ENCODE measurements around the gene MTCH2. TPM values are rescaled to one million over a fixed set of nuclear protein-coding genes. Genes with fewer than 3 reads are reported as not detected.
A peak's percentile ranks its signal among the peaks of the same experiment; 100 is the strongest.

MTCH2 gene
- total RNA-seq, 1 donor from 2014 or later, result 104 TPM

DNA sequence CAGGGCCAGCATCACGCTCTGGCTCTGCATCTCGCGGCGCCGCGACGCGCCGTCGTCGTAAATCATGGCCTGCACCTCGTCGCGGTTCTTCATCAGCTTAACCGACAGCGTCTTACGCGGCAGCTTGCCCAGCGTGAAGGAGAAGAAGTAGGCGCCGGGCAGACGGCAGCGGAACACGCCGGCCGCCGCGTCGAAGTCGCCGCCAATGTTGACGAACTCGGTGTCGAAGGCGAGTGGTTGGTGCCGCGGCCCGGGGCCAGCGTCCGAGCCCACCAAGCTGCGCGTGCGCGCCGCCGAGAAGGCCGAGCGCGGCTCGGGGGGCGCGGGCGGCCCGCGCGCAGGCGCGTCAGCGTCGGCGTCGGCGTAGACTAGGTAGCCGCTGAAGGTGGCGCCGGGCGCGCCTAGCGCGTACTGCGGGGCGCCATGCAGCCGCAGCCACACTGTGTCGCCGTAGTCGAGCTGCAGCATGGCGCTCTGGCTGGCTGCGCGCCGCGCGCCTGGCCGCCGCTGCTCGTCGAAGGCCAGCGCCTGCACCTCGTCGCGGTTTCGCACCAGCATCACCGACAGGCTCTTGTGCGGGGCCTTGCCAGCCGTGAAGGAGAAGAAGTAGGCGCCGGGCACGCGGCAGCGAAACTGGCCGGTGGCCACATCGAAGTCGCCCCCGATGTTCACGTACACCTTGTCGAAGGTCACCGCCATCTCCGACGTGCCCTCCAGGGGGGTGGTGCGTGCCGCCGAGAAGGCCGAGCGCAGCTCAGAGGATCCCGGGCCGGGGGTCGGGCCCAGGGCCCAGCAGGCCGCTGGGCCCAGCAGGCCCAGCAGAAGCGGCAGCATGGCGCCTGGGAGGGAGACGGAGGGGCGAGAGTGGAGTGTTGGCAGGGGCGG is 52.1 kb downstream of the MTCH2 start:
- no peak for DNase-seq

DNA sequence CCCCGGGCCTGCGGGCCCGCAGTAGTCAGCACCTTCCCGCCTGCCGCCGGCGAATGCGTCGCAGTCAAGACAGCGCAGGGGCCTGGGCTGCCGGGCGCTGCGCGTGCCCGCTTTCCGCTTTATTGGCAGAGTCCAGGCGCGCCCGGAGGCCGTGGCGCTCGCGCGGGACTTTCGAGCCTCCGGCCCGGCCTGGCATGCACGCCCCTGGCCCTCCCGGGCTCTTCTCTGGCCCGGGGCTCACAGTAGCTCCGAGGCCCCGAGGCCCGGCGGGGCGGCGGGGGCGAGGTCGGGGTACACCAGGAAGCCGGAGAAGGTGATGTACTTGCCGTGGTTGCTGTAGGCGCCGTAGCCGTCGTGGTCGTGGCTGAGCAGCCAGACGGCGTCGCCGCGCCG is 52.8 kb downstream of the MTCH2 start:
- DNase-seq, result no peak

DNA sequence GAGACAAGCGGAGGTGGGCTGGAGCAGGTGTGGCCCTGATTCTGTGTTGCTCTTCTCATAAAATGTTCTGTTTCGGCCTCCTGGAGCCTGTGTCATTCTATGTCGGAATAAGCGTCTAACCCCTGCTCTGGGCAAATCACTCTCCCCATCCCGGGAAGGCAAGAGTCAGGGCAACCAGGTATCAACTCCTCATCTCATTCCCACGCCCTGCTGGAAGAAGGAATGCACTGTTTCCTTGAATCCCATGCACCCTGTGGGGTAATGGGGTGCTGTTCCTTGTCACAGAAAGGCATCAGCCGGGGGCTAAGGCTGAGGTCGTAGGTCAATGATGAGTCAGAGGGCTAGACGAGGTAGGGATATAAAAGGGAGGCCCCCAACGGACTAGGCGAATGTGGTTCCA is 53.2 kb downstream of the MTCH2 start:
- no peak for DNase-seq

DNA sequence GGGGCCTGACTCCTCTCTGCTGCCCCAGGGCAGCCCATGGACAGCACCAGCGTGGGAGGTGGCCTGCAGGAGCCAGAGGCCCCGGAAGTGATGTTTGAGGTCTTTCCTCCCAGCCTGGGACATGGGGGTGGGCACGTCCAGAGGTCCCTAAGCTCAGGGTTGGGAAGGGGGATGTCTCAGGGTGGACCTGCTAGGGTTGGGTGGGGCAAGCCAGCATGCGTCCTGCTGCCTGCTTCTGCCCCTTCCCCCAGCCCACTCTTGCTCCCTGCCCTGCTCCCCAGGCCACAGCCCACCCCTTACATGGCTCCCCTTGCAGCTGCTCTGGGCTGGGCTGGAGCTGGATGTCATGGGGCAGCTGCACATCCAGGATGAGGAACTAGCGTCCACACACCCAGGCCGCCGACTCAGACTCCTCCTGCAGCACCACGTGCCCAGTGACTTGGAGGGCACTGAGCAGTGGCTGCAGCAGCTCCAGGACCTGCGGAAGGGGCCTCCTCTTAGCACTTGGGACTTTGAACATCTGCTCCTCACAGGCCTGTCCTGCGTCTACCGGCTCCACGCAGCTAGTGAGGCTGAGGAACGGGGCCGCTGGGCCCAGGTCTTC is 54.5 kb downstream of the MTCH2 start:
- no peak for DNase-seq

DNA sequence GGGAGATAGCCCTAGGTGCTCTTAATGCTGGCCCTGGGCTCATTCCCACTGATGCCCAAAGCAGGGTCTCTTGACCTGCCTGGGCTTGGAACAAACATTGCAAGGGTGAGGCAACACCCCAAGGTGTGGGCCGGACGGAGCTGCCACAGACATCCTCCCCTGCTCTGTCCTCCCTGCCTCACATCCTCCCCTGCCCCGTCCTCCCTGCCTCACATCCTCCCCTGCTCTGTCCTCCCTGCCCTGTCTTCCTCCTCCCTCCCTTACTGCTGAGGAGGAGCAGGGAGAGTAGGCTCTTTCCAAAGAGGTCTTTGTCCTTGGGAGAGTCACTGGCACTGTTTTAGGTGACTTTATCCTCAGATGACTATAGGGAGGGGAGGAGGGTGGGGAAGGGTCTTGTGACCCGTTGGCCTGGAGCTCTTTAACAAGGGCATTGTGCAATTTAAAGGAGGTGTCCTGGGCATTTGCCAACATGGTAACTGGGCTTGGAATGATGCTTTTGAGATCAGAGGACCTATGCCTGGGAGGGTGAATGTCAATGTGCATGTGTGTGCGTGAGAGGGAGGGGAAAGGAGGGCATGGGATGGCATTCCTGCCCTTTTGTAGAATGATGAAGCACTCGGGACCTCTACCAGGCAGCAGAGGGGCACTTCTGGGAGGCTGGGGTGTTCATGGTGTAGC is 55.2 kb downstream of the MTCH2 start:
- DNase-seq, result no peak

DNA sequence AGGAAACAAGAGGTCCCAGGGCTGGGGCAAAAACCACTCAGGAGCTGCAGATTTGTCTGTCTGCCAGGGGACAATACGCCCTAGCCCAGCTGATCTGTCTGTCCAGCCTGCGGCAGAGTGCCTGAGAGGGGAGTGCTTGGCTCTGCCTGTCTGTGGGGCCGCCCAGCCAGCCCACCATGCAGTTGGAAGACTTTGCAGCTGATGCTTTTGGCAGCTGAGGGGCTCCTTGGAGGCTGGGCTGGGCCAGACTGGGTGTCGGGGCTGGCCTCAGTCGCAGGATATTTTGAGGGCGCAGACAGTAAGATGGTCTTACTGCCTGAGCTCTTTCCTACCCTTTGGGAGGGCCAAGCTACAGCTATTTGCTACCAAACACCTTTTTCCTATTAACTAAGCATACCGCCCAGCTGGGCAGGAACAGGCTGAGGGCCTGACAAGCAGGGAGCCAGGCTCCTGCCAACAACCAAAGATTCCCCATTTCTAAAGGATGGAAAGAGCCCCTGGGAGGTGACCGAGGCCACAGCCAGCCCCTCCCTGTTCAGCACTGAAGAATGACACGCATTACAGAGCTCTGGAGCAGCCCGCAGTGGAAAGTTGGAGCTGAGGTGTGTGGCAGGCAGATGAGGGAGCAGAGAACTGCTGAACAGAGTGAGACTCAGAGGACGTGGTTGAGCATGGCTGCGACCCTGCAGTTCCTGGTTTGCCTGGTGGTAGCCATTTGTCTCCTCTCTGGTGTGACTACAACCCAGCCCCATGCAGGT is 56.1 kb downstream of the MTCH2 start, which contains the start of gene FAM180B:
Gene FAM180B (plus strand): TSS at position 581 of the 758 bp plus-strand sequence. CDS start 91 bp downstream, at position 672.
- no peak for DNase-seq

DNA sequence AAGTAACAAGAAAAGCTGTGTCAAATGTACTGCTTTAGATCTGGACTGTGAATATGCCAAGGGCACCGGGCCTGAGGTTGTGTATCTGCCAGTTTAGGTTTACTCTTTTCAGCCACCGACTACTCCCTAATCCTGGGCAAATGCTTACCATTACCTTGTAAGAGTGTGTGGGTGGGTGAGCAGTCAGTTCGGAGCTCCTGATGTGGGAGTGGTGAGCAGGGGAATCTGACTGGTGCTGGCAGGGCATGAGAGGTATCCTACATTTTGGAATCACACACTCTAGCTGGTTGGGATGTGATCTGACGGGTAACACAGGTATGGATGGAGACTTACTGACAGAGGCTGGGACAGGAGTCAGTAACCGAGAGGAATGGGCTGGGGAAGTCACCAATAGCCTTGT is 58.5 kb downstream of the MTCH2 start:
- no peak for DNase-seq

DNA sequence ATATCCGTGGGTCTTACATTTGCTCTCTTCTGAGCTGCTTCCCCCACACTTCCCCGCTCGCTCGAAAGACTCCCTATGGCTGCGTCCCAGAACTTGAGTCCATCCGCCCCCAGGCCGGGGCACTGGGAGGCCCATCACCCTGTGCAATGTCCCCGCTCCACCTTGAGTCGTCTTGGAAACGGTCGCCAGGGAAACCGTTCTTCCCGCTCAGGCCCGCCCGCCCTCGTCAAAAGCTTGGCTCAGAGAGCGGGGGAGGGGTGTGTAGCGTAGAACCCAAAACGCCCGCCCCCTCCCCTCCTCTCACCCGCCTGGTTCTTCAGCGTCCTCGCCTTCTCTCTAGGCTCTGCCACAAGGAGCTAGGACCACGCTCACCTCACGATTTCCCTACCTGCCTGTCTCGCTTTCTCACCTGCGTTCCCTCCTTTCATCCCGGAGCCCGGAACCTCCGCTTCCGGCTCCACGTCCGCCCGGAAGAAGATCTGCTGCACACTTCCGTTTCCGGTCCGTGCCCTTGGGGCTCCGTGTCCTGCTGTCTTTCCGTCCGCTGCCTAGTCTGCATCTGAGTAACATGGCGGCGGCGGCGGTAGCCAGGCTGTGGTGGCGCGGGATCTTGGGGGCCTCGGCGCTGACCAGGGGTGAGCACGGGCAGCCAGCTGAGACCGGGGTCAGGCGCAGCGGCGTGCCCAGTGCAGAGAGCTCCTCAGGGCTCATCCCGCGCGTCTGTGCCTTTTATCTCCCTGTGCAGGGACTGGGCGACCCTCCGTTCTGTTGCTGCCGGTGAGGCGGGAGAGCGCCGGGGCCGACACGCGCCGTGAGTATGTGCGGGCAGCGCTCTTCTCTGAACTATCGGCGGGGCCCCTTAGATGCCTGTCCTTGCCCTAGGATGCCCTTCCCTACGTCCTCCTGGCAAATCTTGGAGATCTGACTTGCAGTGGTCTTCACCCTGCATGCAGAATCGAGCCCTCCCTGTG is 63.5 kb downstream of the MTCH2 start, which contains the start of the genes KBTBD4 and NDUFS3:
Gene KBTBD4 (minus strand): TSS at position 447 of the 971 bp plus-strand sequence. CDS start 19 bp downstream, at position 428.
Gene NDUFS3 (plus strand): TSS at position 551 of the 971 bp plus-strand sequence. CDS start 18 bp downstream, at position 569.
- peak; percentile 89 for DNase-seq

DNA sequence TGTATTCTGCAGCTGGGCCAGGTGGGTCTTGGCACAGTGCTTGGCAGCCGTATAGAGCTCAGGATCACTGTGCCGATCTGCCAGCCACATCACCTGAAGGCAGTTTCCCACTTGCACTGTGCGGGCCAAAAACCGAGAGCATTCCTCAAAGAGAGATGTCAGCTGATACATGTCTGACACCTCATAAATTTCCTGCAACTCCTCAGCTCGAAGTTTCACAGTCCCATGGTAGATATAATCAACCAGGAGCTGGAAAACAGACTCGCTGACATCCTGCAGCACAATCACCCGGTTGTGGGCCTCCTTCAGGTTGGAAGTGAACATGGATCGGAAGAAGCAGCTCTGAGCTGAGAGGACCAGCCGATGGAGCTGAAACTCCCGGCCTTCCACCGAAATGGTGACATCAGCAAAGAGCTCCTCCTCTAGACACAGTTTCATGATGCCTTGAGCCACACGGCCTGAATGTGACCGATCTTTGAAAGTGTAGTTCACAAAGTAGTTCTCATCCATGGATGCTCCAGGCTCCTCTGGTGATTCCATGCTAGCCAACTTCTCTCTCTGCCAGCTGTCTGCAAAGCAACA is 64.8 kb downstream of the MTCH2 start:
- no peak for DNase-seq

DNA sequence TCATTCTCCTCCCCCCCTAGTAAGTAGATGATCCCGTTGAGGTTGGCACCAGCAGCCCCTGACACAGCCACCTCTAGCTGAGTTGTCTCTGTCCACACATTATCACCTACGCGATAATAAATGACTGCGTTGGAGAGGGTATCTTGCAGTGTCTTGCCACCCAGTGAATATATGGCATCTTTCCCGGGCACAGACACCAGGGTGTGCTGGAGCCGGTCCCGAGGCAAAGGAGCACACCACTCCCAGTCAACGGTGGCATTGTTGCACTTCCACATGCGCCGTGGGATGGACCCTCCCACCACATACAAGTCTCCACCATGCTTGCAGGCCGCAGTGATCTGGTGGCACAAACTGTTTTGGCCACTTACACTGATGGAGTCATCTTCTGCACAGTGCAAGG is 69.0 kb downstream of the MTCH2 start:
- DNase-seq, result no peak

DNA sequence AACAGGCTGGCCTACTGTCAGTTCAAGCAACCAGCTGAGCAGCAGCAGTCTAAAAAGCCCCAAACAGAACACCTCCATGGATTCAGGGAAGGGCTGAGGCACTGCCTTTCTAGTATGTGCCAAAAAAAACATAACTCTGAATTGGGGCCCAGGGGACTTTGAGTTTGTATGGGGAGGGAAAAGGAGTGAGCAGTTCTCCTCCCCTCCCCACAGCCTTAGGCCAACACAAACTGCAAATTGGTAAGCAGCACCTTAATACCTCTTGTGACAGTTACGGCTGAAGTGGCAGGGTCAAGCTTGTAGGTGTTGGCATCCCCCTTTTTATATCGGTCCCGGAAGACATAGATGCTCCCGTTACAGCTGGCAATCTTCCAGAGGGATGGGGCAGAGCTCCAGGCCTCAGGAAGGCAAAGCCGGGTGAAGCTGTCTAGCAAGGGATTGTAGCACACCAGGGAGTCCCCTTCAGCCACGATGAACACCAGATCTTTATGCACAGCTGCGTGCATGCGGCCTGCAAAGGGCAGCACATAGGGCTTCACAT is 69.6 kb downstream of the MTCH2 start:
- no peak for DNase-seq

DNA sequence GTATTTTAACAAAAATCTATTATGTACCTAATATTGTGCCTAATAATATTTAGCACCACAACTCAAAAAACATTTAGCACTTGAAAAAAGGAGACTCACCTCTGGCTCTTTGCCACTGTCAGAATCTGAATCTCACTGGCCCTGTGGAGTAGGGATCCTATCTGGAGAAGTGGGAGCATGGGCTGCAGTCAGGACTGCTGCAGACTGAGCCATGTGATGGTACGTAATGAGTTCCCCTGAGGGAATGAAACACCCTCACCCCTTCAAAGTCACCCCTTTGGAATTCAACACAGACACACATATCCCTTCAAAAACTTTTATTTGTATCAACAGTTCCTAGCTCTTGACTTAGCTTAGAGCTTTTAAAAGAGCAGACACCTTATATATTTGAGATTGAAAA is 70.5 kb downstream of the MTCH2 start:
- no peak for DNase-seq

DNA sequence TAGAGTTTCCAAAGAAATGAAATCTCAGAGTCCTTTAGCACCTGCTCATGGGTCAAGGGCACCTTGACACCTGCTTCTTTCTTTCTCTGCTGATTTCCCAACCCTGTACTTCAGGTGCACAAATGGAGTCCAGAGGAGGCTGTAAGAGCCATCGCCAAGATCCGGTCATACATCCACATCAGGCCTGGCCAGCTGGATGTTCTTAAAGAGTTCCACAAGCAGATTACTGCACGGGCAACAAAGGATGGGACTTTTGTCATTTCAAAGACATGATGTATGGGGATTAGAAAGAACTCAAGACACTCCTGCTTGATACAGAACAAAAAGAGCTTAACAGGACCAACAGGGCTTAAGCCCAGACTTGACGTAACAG is 71.0 kb downstream of the MTCH2 start:
- DNase-seq, result no peak

DNA sequence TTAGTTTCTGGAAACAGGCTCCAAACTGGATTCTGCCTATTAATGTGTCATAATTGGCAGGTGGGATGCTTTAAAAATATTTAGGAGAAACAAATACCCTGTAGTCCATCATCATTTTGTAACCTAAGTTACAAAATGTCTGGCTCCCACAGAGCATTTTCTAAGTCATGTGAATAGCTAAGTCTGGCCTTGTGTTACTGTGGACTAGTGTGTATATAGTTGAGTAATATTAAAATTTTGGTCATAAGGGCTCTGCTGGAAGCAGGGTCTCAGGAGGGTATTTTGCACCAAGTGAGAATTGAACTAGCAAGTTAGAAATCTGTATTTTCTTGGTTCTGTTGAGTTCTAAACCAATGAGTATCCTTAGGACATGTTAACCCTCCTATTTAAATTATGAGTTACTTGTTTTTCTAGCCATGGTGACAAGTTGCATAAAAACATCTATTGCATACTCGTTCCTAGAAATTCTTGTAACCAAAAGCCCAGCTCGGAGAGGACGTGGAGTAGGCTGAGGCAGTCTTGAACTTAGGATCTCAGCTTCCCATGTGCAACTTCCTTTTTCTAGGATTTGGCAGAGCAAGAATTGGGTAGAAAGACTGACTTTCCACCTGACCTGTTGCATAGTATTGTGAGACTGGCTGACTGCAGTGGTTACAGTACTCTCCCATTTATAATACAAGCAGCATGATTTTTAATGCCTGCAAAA is 71.6 kb downstream of the MTCH2 start:
- DNase-seq, result no peak

DNA sequence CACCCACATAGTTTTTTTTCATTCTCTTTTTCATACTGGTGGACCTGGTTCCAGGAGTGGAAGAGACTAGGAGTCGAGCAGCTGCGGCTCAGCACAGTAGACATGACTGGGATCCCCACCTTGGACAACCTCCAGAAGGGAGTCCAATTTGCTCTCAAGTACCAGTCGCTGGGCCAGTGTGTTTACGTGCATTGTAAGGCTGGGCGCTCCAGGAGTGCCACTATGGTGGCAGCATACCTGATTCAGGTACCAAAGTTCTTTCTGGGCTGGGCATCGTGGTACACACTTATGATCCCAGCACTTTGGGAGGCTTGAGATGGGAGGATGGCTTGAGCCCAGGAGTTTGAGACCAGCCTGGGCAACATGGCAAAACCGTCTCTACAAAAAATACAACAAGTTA is 72.7 kb downstream of the MTCH2 start:
- no peak for DNase-seq

Other genes starting within 250 kb of the MTCH2 start
- 72.8 and 78.0 TPM in 2 replicates for gene SLC39A13, start 234.0 kb downstream of the MTCH2 start, total RNA-seq
- 147 and 248 TPM in 2 replicates for gene PSMC3, start 216.1 kb downstream of the MTCH2 start, total RNA-seq
- gene RAPSN, start 193.4 kb downstream of the MTCH2 start, total RNA-seq, result 0.17 and 0.19 TPM in 2 replicates
- gene CELF1, start 89.4 kb downstream of the MTCH2 start, total RNA-seq, result 97.0 and 115 TPM in 2 replicates
- gene PTPMT1, start 77.0 kb downstream of the MTCH2 start, total RNA-seq, result 83.2 and 110 TPM in 2 replicates
- 39.3 and 51.7 TPM in 2 replicates for gene KBTBD4, start 63.6 kb downstream of the MTCH2 start, total RNA-seq
- gene NDUFS3, start 63.5 kb downstream of the MTCH2 start, total RNA-seq, result 57.3 and 101 TPM in 2 replicates
- not detected in 2 replicates for gene FAM180B, start 55.9 kb downstream of the MTCH2 start, total RNA-seq
- gene C1QTNF4, start 48.1 kb downstream of the MTCH2 start, total RNA-seq, result 0.34 and 0.37 TPM in 2 replicates
- gene AGBL2, start 72.8 kb upstream of the MTCH2 start, total RNA-seq, result 0.17 and 0.23 TPM in 2 replicates
- 50.0 and 69.3 TPM in 2 replicates for gene FNBP4, start 124.8 kb upstream of the MTCH2 start, total RNA-seq
- 25.9 and 38.2 TPM in 2 replicates for gene NUP160, start 205.8 kb upstream of the MTCH2 start, total RNA-seq

All from dermis blood vessel endothelial cell (primary cell).